ENCODE data around the gene NCAPG2. TPM values are rescaled to one million over a fixed set of nuclear protein-coding genes. Genes with fewer than 3 reads are reported as not detected.

NCAPG2 gene
- polyA plus RNA-seq, 6 donors from 2014 or later, result 2.1 to 6.5 (median 4.0) TPM

GRCh38 chr7:158602905-158603772, 101.5 kb downstream of the NCAPG2 start:
- DNase-seq (no peak), ATAC-seq (ENCODE audit: low read depth in 2 of 2) (no peak)
- no peaks in the 10 kb centered on the region for H3K27me3 Mint-ChIP-seq
- H3K27ac Mint-ChIP-seq, result no peak overlapping the region
- H3K4me3 Mint-ChIP-seq, result no peak overlapping the region
- no peaks in the 10 kb centered on the region for H3K36me3 Mint-ChIP-seq
- no peaks in the 10 kb centered on the region for H3K9me3 Mint-ChIP-seq
- H3K4me1 Mint-ChIP-seq, result no peaks in the 10 kb centered on the region

GRCh38 chr7:158602041-158602440, 102.6 kb downstream of the NCAPG2 start:
- DNase-seq (no peak), ATAC-seq (ENCODE audit: low read depth in 2 of 2) (no peak)
- Mint-ChIP-seq H3K9me3 (no peaks in the 10 kb centered on the region), H3K27ac (no peak overlapping the region), H3K4me3 (no peak overlapping the region), H3K36me3 (no peaks in the 10 kb centered on the region), H3K27me3 (no peaks in the 10 kb centered on the region), H3K4me1 (no peaks in the 10 kb centered on the region)

- no peaks in the 10 kb centered on the region for H3K9me3 Mint-ChIP-seq
- no peak for ATAC-seq (ENCODE audit: low read depth in 2 of 2)
- H3K27ac Mint-ChIP-seq, result no peak overlapping the region
- no peaks in the 10 kb centered on the region for H3K27me3 Mint-ChIP-seq
- no peak for DNase-seq
- H3K36me3 Mint-ChIP-seq, result no peaks in the 10 kb centered on the region
- H3K4me1 Mint-ChIP-seq, result no peaks in the 10 kb centered on the region
- H3K4me3 Mint-ChIP-seq, result no peak overlapping the region
Observed at GRCh38 chr7:158601090-158601489, 103.5 kb downstream of the NCAPG2 start.

- Mint-ChIP-seq H3K4me3 (no peak overlapping the region), H3K27me3 (no peaks in the 10 kb centered on the region), H3K9me3 (peaks cover 0 to 4% (median 0%) of the 10 kb centered on the region in 7 donors), H3K27ac (no peak overlapping the region), H3K36me3 (no peaks in the 10 kb centered on the region), H3K4me1 (no peaks in the 10 kb centered on the region)
- ATAC-seq (ENCODE audit: low read depth in 2 of 2) (no peak), DNase-seq (no peak)
Observed at GRCh38 chr7:158596745-158597144, 107.9 kb downstream of the NCAPG2 start.

GRCh38 chr7:158596309-158596708, 108.3 kb downstream of the NCAPG2 start:
- Mint-ChIP-seq H3K36me3 (no peaks in the 10 kb centered on the region), H3K27ac (no peak overlapping the region), H3K9me3 (peaks cover 0 to 4% (median 0%) of the 10 kb centered on the region in 7 donors), H3K4me1 (no peaks in the 10 kb centered on the region), H3K27me3 (no peaks in the 10 kb centered on the region), H3K4me3 (no peak overlapping the region)
- DNase-seq (no peak), ATAC-seq (ENCODE audit: low read depth in 2 of 2) (no peak)

- H3K27ac Mint-ChIP-seq, result no peak overlapping the region
- H3K4me1 Mint-ChIP-seq, result peaks cover 0 to under 1% (median 0%) of the 10 kb centered on the region in 3 donors
- no peak overlapping the region for H3K4me3 Mint-ChIP-seq
- peaks cover 0 to 4% (median 2%) of the 10 kb centered on the region in 3 donors for H3K27me3 Mint-ChIP-seq
- DNase-seq (no peak), ATAC-seq (ENCODE audit: low read depth in 2 of 2) (peak in 1 of 2 donors; percentile 54)
- peaks cover 0 to 4% (median 1%) of the 10 kb centered on the region in 7 donors for H3K9me3 Mint-ChIP-seq
- H3K36me3 Mint-ChIP-seq, result no peaks in the 10 kb centered on the region
Observed at GRCh38 chr7:158595068-158595467, 109.5 kb downstream of the NCAPG2 start.

- Mint-ChIP-seq H3K4me3 (peak overlapping the region in 1 of 8 donors; percentile 5), H3K27ac (peak overlapping the region in 1 of 6 donors; percentile 62), H3K36me3 (peaks cover 0 to 14% of the 10 kb centered on the region in 2 donors), H3K4me1 (peaks cover 3 to 6% (median 6%) of the 10 kb centered on the region in 3 donors), H3K27me3 (peaks cover 0 to 20% (median 19%) of the 10 kb centered on the region in 3 donors), H3K9me3 (peaks cover 0 to 13% (median 1%) of the 10 kb centered on the region in 7 donors)
- DNase-seq (no peak), ATAC-seq (ENCODE audit: low read depth in 2 of 2) (no peak)
Observed at GRCh38 chr7:158592541-158592940, 112.1 kb downstream of the NCAPG2 start.

- no peak overlapping the region for H3K4me3 Mint-ChIP-seq
- H3K9me3 Mint-ChIP-seq, result peaks cover 0 to 13% (median 1%) of the 10 kb centered on the region in 7 donors
- H3K27ac Mint-ChIP-seq, result no peak overlapping the region
- no peak for DNase-seq
- no peak for ATAC-seq (ENCODE audit: low read depth in 2 of 2)
- H3K36me3 Mint-ChIP-seq, result peaks cover 0 to 14% of the 10 kb centered on the region in 2 donors
- peaks cover 0 to 20% (median 19%) of the 10 kb centered on the region in 3 donors for H3K27me3 Mint-ChIP-seq
- H3K4me1 Mint-ChIP-seq, result peaks cover 3 to 6% (median 6%) of the 10 kb centered on the region in 3 donors
Observed at GRCh38 chr7:158591944-158592343, 112.7 kb downstream of the NCAPG2 start.

GRCh38 chr7:158590181-158590530, 114.4 kb downstream of the NCAPG2 start:
- Mint-ChIP-seq H3K27ac (no peak overlapping the region), H3K36me3 (peaks cover 0 to 24% of the 10 kb centered on the region in 2 donors), H3K4me3 (peak overlapping the region in 4 of 8 donors; percentile 12 to 71 (median 56)), H3K4me1 (peaks cover 11 to 15% (median 14%) of the 10 kb centered on the region in 3 donors), H3K9me3 (peaks cover 0 to 13% (median 1%) of the 10 kb centered on the region in 7 donors), H3K27me3 (peaks cover 6 to 33% (median 32%) of the 10 kb centered on the region in 3 donors)
- DNase-seq, result no peak
- ATAC-seq (ENCODE audit: low read depth in 2 of 2), result no peak

- Mint-ChIP-seq H3K4me3 (peak overlapping the region in 3 of 8 donors; percentile 21 to 71 (median 27)), H3K27me3 (peaks cover 9 to 37% (median 35%) of the 10 kb centered on the region in 3 donors), H3K9me3 (peaks cover 0 to 13% (median 1%) of the 10 kb centered on the region in 7 donors), H3K4me1 (peaks cover 11 to 15% (median 14%) of the 10 kb centered on the region in 3 donors), H3K27ac (no peak overlapping the region), H3K36me3 (peaks cover 0 to 25% of the 10 kb centered on the region in 2 donors)
- ATAC-seq (ENCODE audit: low read depth in 2 of 2) (no peak), DNase-seq (no peak)
Observed at GRCh38 chr7:158589653-158590052, 115.0 kb downstream of the NCAPG2 start.

- ATAC-seq (ENCODE audit: low read depth in 2 of 2) (no peak), DNase-seq (no peak)
- peaks cover 0 to 32% of the 10 kb centered on the region in 2 donors for H3K36me3 Mint-ChIP-seq
- peaks cover 11 to 15% (median 14%) of the 10 kb centered on the region in 3 donors for H3K4me1 Mint-ChIP-seq
- peaks cover 0 to 13% (median 5%) of the 10 kb centered on the region in 7 donors for H3K9me3 Mint-ChIP-seq
- peaks cover 16 to 44% (median 42%) of the 10 kb centered on the region in 3 donors for H3K27me3 Mint-ChIP-seq
- H3K27ac Mint-ChIP-seq, result peak overlapping the region in 1 of 6 donors; percentile 47
- H3K4me3 Mint-ChIP-seq, result peak overlapping the region in 7 of 8 donors; percentile 42 to 86 (median 51)
Observed at GRCh38 chr7:158588878-158589442, 115.6 kb downstream of the NCAPG2 start.

GRCh38 chr7:158588085-158588877, 116.3 kb downstream of the NCAPG2 start:
- peaks cover 23 to 51% (median 49%) of the 10 kb centered on the region in 3 donors for H3K27me3 Mint-ChIP-seq
- H3K4me1 Mint-ChIP-seq, result peaks cover 11 to 15% (median 14%) of the 10 kb centered on the region in 3 donors
- peaks cover 0 to 12% (median 9%) of the 10 kb centered on the region in 7 donors for H3K9me3 Mint-ChIP-seq
- peaks cover 0 to 37% of the 10 kb centered on the region in 2 donors for H3K36me3 Mint-ChIP-seq
- H3K27ac Mint-ChIP-seq, result peak overlapping the region in 1 of 6 donors; percentile 69
- DNase-seq, result no peak
- peak overlapping the region in 7 of 8 donors; percentile 35 to 86 (median 56) for H3K4me3 Mint-ChIP-seq
- ATAC-seq (ENCODE audit: low read depth in 2 of 2), result no peak

All from naive B cell (primary cell).